Ishikawa (cell line): ENCODE results near the gene LPAR2.

Experiments
- CEBPB ChIP-seq: IDR thresholded peaks from 2 replicates; pipeline ENCODE4 v1.6.1; 2012
- CREB1 ChIP-seq: IDR thresholded peaks from 2 replicates; pipeline ENCODE4 v1.6.1; 2012; ENCODE audit warnings: low read depth
- EGR1 ChIP-seq: IDR thresholded peaks from 2 replicates; pipeline ENCODE4 v1.6.1; 2012
- EP300 ChIP-seq: IDR thresholded peaks from 2 replicates; pipeline ENCODE4 v1.6.1; 2012; ENCODE audit warnings: borderline replicate concordance
- FOXM1 ChIP-seq: IDR thresholded peaks from 2 replicates; pipeline ENCODE4 v1.6.1; 2012; ENCODE audit warnings: low read depth, borderline replicate concordance
- NFIC ChIP-seq: IDR thresholded peaks from 2 replicates; pipeline ENCODE4 v1.6.1; 2012
- RAD21 ChIP-seq: IDR thresholded peaks from 2 replicates; pipeline ENCODE4 v1.6.1; 2012; ENCODE audit warnings: low read depth
- TAF1 ChIP-seq: IDR thresholded peaks from 2 replicates; pipeline ENCODE4 v1.6.1; 2012; ENCODE audit warnings: low read depth, mild to moderate bottlenecking
- TCF12 ChIP-seq: IDR thresholded peaks from 2 replicates; pipeline ENCODE4 v1.6.1; 2012; ENCODE audit warnings: low read depth
- TEAD4 ChIP-seq: IDR thresholded peaks from 2 replicates; pipeline ENCODE4 v1.6.1; 2012
- YY1 ChIP-seq: IDR thresholded peaks from 2 replicates; pipeline ENCODE4 v1.6.1; 2012; ENCODE audit warnings: low read depth
- ZBTB7A ChIP-seq: IDR thresholded peaks from 2 replicates; pipeline ENCODE4 v1.6.1; 2012; ENCODE audit warnings: low read depth
- TF ChIP-seq, protein P1 (sequence below): IDR thresholded peaks from 2 replicates; pipeline ENCODE4 v1.6.1; 2012
- TF ChIP-seq, protein P2 (sequence below): IDR thresholded peaks from 2 replicates; pipeline ENCODE4 v1.6.1; 2012; ENCODE audit warnings: low read depth, mild to moderate bottlenecking
- TF ChIP-seq, protein P3 (sequence below): IDR thresholded peaks from 2 replicates; pipeline ENCODE4 v1.6.1; 2012

The LPAR2 gene

DNA sequence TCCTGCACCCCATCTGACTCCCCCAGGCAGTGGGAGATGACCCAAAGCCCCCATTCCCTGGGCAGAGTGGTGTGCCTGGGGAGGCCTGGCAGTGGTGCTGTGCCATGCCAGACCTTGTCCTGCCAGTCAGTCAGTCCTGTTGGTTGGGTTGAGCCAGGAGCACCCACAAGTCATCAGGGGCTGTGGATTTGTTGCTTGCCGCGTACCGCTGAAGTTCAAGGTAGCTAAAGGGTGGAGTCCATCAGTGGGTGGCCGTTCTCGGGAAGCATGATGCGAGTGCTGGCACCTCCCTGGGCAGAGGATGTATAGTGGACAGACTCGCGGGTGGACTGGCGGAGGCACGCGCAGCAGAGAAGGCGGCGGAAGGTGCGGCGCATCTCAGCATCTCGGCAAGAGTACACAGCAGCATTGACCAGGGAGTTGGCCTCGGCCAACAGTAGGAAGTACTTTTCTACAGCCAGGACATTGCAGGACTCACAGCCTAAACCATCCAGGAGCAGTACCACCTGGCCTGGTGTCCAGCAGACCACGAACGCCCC, 3.9 kb downstream of the LPAR2 start:
- TF ChIP-seq FOXM1, result no peak
- TF ChIP-seq, protein P1, sequence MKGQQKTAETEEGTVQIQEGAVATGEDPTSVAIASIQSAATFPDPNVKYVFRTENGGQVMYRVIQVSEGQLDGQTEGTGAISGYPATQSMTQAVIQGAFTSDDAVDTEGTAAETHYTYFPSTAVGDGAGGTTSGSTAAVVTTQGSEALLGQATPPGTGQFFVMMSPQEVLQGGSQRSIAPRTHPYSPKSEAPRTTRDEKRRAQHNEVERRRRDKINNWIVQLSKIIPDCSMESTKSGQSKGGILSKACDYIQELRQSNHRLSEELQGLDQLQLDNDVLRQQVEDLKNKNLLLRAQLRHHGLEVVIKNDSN, result no peak
- no peak for TF ChIP-seq YY1
- no peak for TF ChIP-seq TAF1
- no peak for TF ChIP-seq TCF12
- TF ChIP-seq NFIC, result no peak
- TF ChIP-seq CREB1, result no peak
- TF ChIP-seq, protein P2, sequence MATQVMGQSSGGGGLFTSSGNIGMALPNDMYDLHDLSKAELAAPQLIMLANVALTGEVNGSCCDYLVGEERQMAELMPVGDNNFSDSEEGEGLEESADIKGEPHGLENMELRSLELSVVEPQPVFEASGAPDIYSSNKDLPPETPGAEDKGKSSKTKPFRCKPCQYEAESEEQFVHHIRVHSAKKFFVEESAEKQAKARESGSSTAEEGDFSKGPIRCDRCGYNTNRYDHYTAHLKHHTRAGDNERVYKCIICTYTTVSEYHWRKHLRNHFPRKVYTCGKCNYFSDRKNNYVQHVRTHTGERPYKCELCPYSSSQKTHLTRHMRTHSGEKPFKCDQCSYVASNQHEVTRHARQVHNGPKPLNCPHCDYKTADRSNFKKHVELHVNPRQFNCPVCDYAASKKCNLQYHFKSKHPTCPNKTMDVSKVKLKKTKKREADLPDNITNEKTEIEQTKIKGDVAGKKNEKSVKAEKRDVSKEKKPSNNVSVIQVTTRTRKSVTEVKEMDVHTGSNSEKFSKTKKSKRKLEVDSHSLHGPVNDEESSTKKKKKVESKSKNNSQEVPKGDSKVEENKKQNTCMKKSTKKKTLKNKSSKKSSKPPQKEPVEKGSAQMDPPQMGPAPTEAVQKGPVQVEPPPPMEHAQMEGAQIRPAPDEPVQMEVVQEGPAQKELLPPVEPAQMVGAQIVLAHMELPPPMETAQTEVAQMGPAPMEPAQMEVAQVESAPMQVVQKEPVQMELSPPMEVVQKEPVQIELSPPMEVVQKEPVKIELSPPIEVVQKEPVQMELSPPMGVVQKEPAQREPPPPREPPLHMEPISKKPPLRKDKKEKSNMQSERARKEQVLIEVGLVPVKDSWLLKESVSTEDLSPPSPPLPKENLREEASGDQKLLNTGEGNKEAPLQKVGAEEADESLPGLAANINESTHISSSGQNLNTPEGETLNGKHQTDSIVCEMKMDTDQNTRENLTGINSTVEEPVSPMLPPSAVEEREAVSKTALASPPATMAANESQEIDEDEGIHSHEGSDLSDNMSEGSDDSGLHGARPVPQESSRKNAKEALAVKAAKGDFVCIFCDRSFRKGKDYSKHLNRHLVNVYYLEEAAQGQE, result no peak
- TF ChIP-seq EGR1, result no peak
- TF ChIP-seq TEAD4, result no peak
- no peak for TF ChIP-seq RAD21
- no peak for TF ChIP-seq EP300
- TF ChIP-seq ZBTB7A, result no peak
- TF ChIP-seq CEBPB, result no peak
- TF ChIP-seq, protein P3, sequence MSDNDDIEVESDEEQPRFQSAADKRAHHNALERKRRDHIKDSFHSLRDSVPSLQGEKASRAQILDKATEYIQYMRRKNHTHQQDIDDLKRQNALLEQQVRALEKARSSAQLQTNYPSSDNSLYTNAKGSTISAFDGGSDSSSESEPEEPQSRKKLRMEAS, result no peak

DNA sequence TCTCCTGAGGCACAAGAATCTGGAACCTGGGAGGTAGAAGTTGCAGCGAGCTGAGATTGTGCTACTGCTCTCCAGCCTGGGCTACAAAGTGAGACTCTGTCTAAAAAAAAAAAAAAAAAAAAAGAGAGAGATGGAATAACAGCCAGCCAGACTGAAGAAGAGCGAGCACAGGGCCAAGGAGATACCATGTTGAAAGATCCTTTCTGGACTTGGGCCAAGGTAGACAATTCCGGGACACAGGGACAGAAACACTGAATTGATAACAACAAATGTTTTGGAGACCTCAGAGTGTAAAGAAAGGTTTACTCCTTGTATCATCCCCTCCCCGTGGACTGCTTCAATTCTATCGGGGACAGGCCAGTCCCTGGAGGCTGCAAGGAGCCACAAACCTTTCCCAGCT, 4.6 kb downstream of the LPAR2 start:
- no peak for TF ChIP-seq NFIC
- no peak for TF ChIP-seq FOXM1
- TF ChIP-seq ZBTB7A, result no peak
- TF ChIP-seq CEBPB, result no peak
- no peak for TF ChIP-seq TAF1
- no peak for TF ChIP-seq CREB1
- no peak for TF ChIP-seq TCF12
- no peak for TF ChIP-seq RAD21
- no peak for TF ChIP-seq YY1
- TF ChIP-seq, protein P3, result no peak
- TF ChIP-seq, protein P1, result no peak
- no peak for TF ChIP-seq EP300
- no peak for TF ChIP-seq TEAD4
- TF ChIP-seq, protein P2, result no peak
- TF ChIP-seq EGR1, result no peak

DNA sequence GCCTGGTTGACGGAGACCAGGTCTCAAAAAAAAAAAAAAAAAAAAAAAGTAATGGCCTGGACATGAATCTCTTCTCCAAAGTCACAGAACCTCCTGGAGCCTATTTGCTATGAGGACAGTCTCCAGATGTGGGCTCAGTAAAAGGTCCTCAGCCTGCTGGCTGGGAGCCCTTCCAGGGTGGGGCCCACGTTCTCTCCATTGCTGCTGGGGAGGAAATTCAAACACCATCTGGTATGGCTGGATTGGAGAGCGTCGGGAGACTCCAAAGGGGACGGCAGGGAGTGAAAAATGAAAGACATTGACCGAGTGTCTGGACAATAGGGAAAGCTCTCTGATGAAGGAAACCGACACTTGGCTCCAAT, 8.2 kb downstream of the LPAR2 start:
- no peak for TF ChIP-seq CREB1
- TF ChIP-seq EGR1, result no peak
- TF ChIP-seq EP300, result no peak
- no peak for TF ChIP-seq ZBTB7A
- TF ChIP-seq TAF1, result no peak

DNA sequence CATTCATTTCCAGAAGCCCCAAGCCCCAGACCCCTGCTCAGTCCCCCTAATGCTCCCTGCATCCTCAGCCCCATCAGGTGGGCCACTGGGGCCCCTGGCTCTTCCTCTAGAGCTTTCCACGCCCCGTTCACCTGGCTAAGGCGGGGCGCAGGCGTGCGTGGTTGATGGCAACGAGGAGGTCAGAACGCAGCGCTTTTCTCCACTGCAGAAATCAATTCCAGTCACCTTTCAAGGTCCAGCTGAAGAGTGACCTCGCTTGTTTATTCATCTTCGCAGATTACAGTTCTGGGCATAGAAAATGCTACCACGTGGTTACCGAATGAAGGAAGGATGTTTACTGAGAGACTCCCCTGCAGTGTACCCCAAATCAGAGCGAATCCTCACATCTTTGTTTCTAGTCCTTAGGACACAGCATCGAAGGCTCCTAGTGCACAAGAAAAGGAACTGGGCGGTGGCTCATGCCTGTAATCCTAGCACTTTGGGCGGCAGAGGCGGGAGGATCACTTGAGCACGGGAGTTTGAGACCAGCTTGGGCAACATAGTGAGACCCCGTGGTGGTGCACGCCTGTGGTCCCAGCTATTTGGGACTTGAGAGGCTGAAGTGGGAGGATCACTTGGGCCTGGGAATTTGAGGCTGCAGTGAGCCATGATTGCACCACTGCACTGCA, 8.7 kb downstream of the LPAR2 start:
- no peak for TF ChIP-seq NFIC
- TF ChIP-seq TCF12, result no peak
- no peak for TF ChIP-seq TAF1
- TF ChIP-seq YY1, result no peak
- TF ChIP-seq FOXM1, result no peak
- TF ChIP-seq, protein P3, result no peak
- no peak for TF ChIP-seq TEAD4

DNA sequence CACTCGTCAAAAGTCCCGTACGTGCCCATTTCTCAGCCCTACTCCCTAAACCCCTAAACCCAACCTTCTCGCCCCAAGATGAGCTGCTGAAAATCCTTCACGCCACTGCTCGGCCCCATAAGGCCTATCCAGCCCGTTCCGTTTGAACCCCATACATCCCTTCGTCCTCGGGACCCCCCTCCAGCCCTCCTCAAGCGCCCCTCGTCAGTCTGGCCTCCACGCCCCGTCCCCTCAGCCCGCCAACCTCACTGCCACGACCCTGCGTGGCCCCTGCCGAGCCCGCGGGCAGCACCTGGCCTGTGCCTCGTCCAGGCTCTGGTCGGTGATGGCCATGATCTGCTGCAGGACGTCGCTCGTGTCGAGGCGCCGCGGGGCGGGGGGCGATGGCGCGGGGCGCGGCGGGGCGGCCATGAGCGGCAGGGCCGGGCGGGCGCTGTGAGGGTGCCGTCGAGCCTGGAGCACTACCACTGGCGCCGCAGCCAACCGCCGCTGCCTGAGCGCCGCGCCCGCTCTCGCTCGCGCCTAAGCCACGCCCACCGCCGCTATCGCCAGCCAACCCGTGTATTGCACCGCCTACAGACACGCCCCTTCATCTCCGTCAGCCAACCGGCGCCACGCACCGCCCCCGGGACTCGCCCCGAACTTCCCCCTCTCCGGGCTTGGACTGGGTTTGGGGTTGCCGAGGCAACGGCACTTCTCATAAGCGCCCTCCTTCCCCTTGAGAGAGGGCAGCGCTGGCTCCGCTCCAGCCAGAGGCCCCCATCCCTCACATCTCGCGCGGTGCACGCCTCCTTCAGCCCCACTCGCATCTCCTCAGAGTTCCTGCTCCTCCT, 9.6 kb downstream of the LPAR2 start, which contains the start of gene PBX4:
PBX4 (minus strand) TSS at position 469 of the 833 bp plus-strand sequence; CDS start at position 411, 58 bp downstream.
- TF ChIP-seq NFIC, result peak; percentile 59; the same call in 1 of the 2 replicates
- TF ChIP-seq FOXM1, result no peak
- TF ChIP-seq EP300, result no peak
- no peak for TF ChIP-seq TEAD4
- no peak for TF ChIP-seq EGR1
- TF ChIP-seq, protein P3, result peak; percentile 69; the same call in 1 of the 2 replicates
- TF ChIP-seq CREB1, result no peak
- TF ChIP-seq TCF12, result no peak
- no peak; the same call in 1 of the 2 replicates for TF ChIP-seq YY1
- TF ChIP-seq, protein P1, result no peak
- TF ChIP-seq, protein P2, result no peak
- TF ChIP-seq CEBPB, result no peak
- TF ChIP-seq ZBTB7A, result no peak; the same call in 1 of the 2 replicates
- TF ChIP-seq RAD21, result no peak
- TF ChIP-seq TAF1, result 0 out of 2 replicates have a peak, but pooled peaks have one; percentile 46
